DMS53 (cell line): ENCODE measurements around the gene DEPDC1B.
"Not testable (repeated sequence)": the region's sequence is repeated elsewhere in the genome, so short reads cannot be mapped to it uniquely, and the experiment has no call there.

Experiments
- DNase-seq: peaks from one replicate; lab custom pipeline; 2025; lab: John Stamatoyannopoulos, UW

DEPDC1B gene

GRCh38 chr5:60699609-60700415 is at the start of gene DEPDC1B:
Gene DEPDC1B (minus strand): TSS chr5:60700166. CDS start chr5:60700093, 73 bp downstream.
- DNase-seq, result peak; percentile 95

- DNase-seq, result no peak
Observed at GRCh38 chr5:60744682-60745081, 44.7 kb upstream of the DEPDC1B start.

- DNase-seq, result no peak
Observed at GRCh38 chr5:60743511-60744314, 43.7 kb upstream of the DEPDC1B start.

GRCh38 chr5:60740322-60740721 is 40.4 kb upstream of the DEPDC1B start:
- no peak for DNase-seq

GRCh38 chr5:60738933-60739332 is 39.0 kb upstream of the DEPDC1B start:
- DNase-seq, result no peak

GRCh38 chr5:60738461-60738860 is 38.5 kb upstream of the DEPDC1B start:
- DNase-seq, result no peak

- DNase-seq, result not testable (repeated sequence)
Observed at GRCh38 chr5:60730858-60731257, 30.9 kb upstream of the DEPDC1B start.

- DNase-seq, result peak; percentile 21
Observed at GRCh38 chr5:60727033-60727679, 27.2 kb upstream of the DEPDC1B start.

GRCh38 chr5:60724126-60724525 is 24.2 kb upstream of the DEPDC1B start:
- DNase-seq, result no peak

GRCh38 chr5:60722416-60722815 is 22.4 kb upstream of the DEPDC1B start:
- DNase-seq, result peak; percentile 98

GRCh38 chr5:60719329-60719728 is 19.4 kb upstream of the DEPDC1B start:
- DNase-seq, result peak; percentile 8

- no peak for DNase-seq
Observed at GRCh38 chr5:60718166-60718892, 18.4 kb upstream of the DEPDC1B start.

- not testable (repeated sequence) for DNase-seq
Observed at GRCh38 chr5:60715201-60715928, 15.4 kb upstream of the DEPDC1B start.

- DNase-seq, result no peak
Observed at GRCh38 chr5:60712950-60713349, 13.0 kb upstream of the DEPDC1B start.

GRCh38 chr5:60711892-60712291 is 11.9 kb upstream of the DEPDC1B start:
- DNase-seq, result not testable (repeated sequence)

GRCh38 chr5:60710362-60710761 is 10.4 kb upstream of the DEPDC1B start:
- DNase-seq, result no peak

GRCh38 chr5:60705144-60705543 is 5.2 kb upstream of the DEPDC1B start:
- DNase-seq, result no peak

- peak; percentile 71 for DNase-seq
Observed at GRCh38 chr5:60703944-60704343, 4.0 kb upstream of the DEPDC1B start.

- DNase-seq, result no peak
Observed at GRCh38 chr5:60701321-60701968, 1.5 kb upstream of the DEPDC1B start.

GRCh38 chr5:60700416-60700757 is 421 bp upstream of the DEPDC1B start:
- peak; percentile 76 for DNase-seq

GRCh38 chr5:60699288-60699608 is 718 bp downstream of the DEPDC1B start:
- no peak for DNase-seq
